Loucy (cell line): ENCODE data around the gene MINDY4B.

Source experiments
- H2AFZ ChIP-seq: fragments of 200-600 bp; sonication (generic); 2 replicates; pipeline ENCODE4 v1.6.0; 2016; ENCODE audit warnings: antibody characterized with exemption, mild to moderate bottlenecking, low read length, moderate library complexity
- H3F3A ChIP-seq: fragments of 200-600 bp; 2 replicates; pipeline ENCODE4 v1.6.0; 2016; ENCODE audit warnings: antibody characterized with exemption, low read depth, mild to moderate bottlenecking
- H3K27me3 ChIP-seq: fragments of 200-600 bp; sonication (generic); 2 replicates; pipeline ENCODE4 v1.6.1; 2014; ENCODE audit warnings: low read length, mild to moderate bottlenecking; ENCODE audit not compliant: insufficient read depth, poor library complexity, severe bottlenecking
- H3K36me3 ChIP-seq: fragments of 200-600 bp; sonication (generic); 2 replicates; pipeline ENCODE4 v1.6.1; 2016; ENCODE audit warnings: low read length; ENCODE audit not compliant: insufficient read depth
- H3K4me1 ChIP-seq: fragments of 200-600 bp; sonication (generic); 2 replicates; pipeline ENCODE4 v1.5.1; 2014; ENCODE audit warnings: low read length, mild to moderate bottlenecking; ENCODE audit not compliant: insufficient read depth, poor library complexity, severe bottlenecking
- H3K4me2 ChIP-seq: fragments of 200-600 bp; sonication (generic); 2 replicates; pipeline ENCODE4 v1.6.0; 2014; ENCODE audit warnings: antibody characterized with exemption, low read length, low read depth, mild to moderate bottlenecking; ENCODE audit not compliant: poor library complexity, severe bottlenecking
- H3K4me3 ChIP-seq: fragments of 200-600 bp; sonication (generic); 2 replicates; pipeline ENCODE4 v1.5.1; 2014; ENCODE audit warnings: low read length, mild to moderate bottlenecking, mixed read lengths; ENCODE audit not compliant: poor library complexity, severe bottlenecking
- H3K79me2 ChIP-seq: fragments of 200-600 bp; sonication (generic); 2 replicates; pipeline ENCODE4 v1.6.1; 2014; ENCODE audit warnings: low read length; ENCODE audit not compliant: insufficient read depth
- H3K9ac ChIP-seq: fragments of 200-600 bp; sonication (generic); 2 replicates; pipeline ENCODE4 v1.6.0; 2014; ENCODE audit warnings: mild to moderate bottlenecking, low read depth, low read length, moderate library complexity; ENCODE audit not compliant: poor library complexity, severe bottlenecking
- H3K9me2 ChIP-seq: fragments of 200-600 bp; sonication (generic); replicated peaks from 2 replicates; pipeline ENCODE4 v1.6.1; 2016; ENCODE audit warnings: low read depth, low read length, mixed read lengths
- H3K9me3 ChIP-seq: fragments of 200-600 bp; sonication (generic); 2 replicates; pipeline ENCODE4 v1.6.1; 2014; ENCODE audit warnings: mild to moderate bottlenecking, antibody characterized with exemption, low read length, low read depth; ENCODE audit not compliant: insufficient read depth
- H4K20me1 ChIP-seq: fragments of 200-600 bp; sonication (generic); 2 replicates; pipeline ENCODE4 v1.6.0; 2014; ENCODE audit warnings: antibody characterized with exemption, low read length, mild to moderate bottlenecking; ENCODE audit not compliant: insufficient read depth, poor library complexity, severe bottlenecking
- CTCF ChIP-seq: fragments of 200-600 bp; sonication (generic); conservative IDR thresholded peaks from 2 replicates; pipeline ENCODE4 v1.5.1; 2014; ENCODE audit warnings: mild to moderate bottlenecking, antibody characterized with exemption, low read length
- EZH2phosphoT487 ChIP-seq: fragments of 200-600 bp; IDR thresholded peaks from 2 replicates; pipeline ENCODE4 v1.6.1; 2018; ENCODE audit warnings: antibody characterized with exemption, mild to moderate bottlenecking, moderate library complexity, borderline replicate concordance

MINDY4B gene

GRCh38 chr3:150905339-150905738 is at the start of gene MINDY4B:
Gene MINDY4B (minus strand): TSS chr3:150905439. CDS start chr3:150905439, 0 bp downstream.
- no peak within 1 kb of the TSS for H2AFZ ChIP-seq

GRCh38 chr3:150951923-150952322 is 46.7 kb upstream of the MINDY4B start:
- H3K36me3 ChIP-seq: no peaks in the 10 kb centered on the region
- H3K9me3 ChIP-seq: no peaks in the 10 kb centered on the region
- no peaks in the 10 kb centered on the region for H3K79me2 ChIP-seq
- TF ChIP-seq EZH2phosphoT487: no peak
- TF ChIP-seq CTCF: no peak
- no peaks in the 10 kb centered on the region for H3K9me2 ChIP-seq
- no peak overlapping the region for H2AFZ ChIP-seq
- H4K20me1 ChIP-seq: no peaks in the 10 kb centered on the region
- H3K4me3 ChIP-seq: no peak overlapping the region
- H3K4me1 ChIP-seq: no peaks in the 10 kb centered on the region
- H3K27me3 ChIP-seq: no peaks in the 10 kb centered on the region
- no peak overlapping the region for H3K4me2 ChIP-seq
- no peaks in the 10 kb centered on the region for H3F3A ChIP-seq
- no peak overlapping the region for H3K9ac ChIP-seq

More at GRCh38 chr3:150905339-150905738, at the start of gene MINDY4B:
- Histone ChIP-seq H3K4me1 (no peaks in the 10 kb centered on the region), H4K20me1 (no peaks in the 10 kb centered on the region), H3K36me3 (no peaks in the 10 kb centered on the region), H3F3A (no peaks in the 10 kb centered on the region), H3K79me2 (no peaks in the 10 kb centered on the region), H3K9me3 (no peaks in the 10 kb centered on the region), H3K9me2 (no peaks in the 10 kb centered on the region), H3K4me3 (no peak within 1 kb of the TSS), H3K27me3 (no peaks in the 10 kb centered on the region), H3K4me2 (no peak within 1 kb of the TSS), H3K9ac (no peak within 1 kb of the TSS)
- TF ChIP-seq CTCF (no peak), EZH2phosphoT487 (no peak)

GRCh38 chr3:150945226-150946032 is 40.2 kb upstream of the MINDY4B start:
- no peaks in the 10 kb centered on the region for H3K4me1 ChIP-seq
- H3K4me2 ChIP-seq: no peak overlapping the region
- H3K36me3 ChIP-seq: no peaks in the 10 kb centered on the region
- H3K9ac ChIP-seq: no peak overlapping the region
- no peaks in the 10 kb centered on the region for H4K20me1 ChIP-seq
- TF ChIP-seq CTCF (no peak), EZH2phosphoT487 (no peak)
- no peaks in the 10 kb centered on the region for H3K79me2 ChIP-seq
- H3K4me3 ChIP-seq: no peak overlapping the region
- peaks cover 4% of the 10 kb centered on the region; the same call in 1 of the 2 replicates for H3K9me3 ChIP-seq
- H3K27me3 ChIP-seq: no peaks in the 10 kb centered on the region
- no peaks in the 10 kb centered on the region for H3K9me2 ChIP-seq
- no peak overlapping the region for H2AFZ ChIP-seq
- H3F3A ChIP-seq: no peaks in the 10 kb centered on the region
